HFF-Myc (cell line): ENCODE results near the gene CREB3L2.

Source experiments
- DNase-seq: peaks from one replicate; pipeline ENCODE4 v3.0.0-alpha.2; 2011; ENCODE audit warnings: low read depth; ENCODE audit errors: extremely low read depth
- H3K4me3 ChIP-seq: replicated peaks from 2 replicates; pipeline ENCODE4 v1.5.1; 2011; ENCODE audit warnings: low read depth, mild to moderate bottlenecking, control low read depth, low read length
- TF ChIP-seq, protein P1 (sequence below): IDR thresholded peaks from 2 replicates; pipeline ENCODE4 v1.5.1; 2012; ENCODE audit warnings: mild to moderate bottlenecking, low read depth, low read length, control low read depth; ENCODE audit errors: missing control alignments

Gene CREB3L2

DNA sequence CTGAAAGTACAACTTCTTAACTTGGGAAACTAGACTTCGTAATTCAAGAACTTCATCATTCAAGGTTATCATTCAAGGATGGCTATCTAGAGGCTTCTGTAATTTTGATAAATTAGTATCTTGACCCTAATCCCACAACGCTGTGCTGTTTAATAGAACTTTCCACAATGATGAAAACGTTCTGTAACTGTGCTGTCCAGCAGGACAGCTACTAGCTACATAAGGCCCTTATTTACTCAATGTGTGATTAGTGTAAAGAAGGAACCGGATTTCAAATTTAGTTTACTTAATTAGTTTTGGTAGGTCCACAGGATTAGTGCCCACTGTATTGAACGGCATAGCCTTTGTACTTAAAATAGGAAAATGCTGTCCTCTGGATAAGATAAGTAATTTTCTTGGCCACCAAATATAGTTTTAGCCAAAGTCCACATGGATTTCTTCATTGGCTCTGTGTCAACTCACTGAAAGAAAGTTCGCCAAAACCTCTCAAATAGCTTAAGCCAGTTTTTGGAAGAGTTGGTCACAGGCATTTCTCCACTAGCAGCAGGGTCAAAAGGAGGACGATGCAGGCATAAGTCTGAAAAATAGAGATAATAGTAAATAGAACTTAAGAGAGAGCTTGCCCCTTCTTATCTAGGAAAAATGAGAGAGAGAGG is 172.4 kb downstream of the CREB3L2 start:
- TF ChIP-seq, protein P1, sequence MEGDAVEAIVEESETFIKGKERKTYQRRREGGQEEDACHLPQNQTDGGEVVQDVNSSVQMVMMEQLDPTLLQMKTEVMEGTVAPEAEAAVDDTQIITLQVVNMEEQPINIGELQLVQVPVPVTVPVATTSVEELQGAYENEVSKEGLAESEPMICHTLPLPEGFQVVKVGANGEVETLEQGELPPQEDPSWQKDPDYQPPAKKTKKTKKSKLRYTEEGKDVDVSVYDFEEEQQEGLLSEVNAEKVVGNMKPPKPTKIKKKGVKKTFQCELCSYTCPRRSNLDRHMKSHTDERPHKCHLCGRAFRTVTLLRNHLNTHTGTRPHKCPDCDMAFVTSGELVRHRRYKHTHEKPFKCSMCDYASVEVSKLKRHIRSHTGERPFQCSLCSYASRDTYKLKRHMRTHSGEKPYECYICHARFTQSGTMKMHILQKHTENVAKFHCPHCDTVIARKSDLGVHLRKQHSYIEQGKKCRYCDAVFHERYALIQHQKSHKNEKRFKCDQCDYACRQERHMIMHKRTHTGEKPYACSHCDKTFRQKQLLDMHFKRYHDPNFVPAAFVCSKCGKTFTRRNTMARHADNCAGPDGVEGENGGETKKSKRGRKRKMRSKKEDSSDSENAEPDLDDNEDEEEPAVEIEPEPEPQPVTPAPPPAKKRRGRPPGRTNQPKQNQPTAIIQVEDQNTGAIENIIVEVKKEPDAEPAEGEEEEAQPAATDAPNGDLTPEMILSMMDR, result no peak
- no peak overlapping the region for H3K4me3 ChIP-seq
- DNase-seq, result no peak

DNA sequence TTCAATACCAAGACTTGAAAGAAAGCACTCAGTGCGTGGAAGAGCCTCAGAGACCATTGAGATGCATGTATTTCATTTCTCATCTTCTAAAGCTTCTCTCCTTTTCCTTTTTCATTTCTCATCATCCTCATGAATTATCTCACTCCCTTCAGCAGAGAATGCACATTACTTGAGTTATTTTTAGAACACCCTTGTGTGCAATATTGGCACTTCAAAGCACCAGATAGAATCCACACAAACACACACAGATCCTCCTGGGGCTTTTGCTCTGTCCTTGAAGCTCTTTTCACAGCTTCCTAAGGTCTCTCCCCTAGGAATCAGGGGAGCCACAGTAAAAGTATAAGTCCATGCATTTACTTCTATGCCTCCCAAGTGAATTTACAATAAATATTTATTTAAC is 173.4 kb downstream of the CREB3L2 start:
- H3K4me3 ChIP-seq, result no peak overlapping the region
- no peak for DNase-seq
- TF ChIP-seq, protein P1, result no peak

DNA sequence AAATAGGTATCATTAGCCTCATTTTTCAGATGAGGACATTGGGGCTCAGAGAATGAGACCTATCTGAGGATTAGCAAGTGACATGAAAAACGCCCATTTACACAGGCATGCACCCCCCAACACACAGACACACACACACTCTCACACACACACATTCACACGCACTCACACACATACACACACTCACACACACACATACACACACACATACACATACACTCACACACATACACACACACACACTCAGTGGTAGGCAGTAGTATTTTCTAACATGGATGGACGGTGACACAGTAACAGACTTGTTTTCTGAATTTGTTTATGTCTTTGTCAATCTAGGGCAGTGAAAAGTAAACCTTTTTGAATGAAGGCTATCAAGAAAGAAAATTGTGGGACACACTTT is 176.4 kb downstream of the CREB3L2 start:
- TF ChIP-seq, protein P1, result no peak
- DNase-seq, result no peak
- no peak overlapping the region for H3K4me3 ChIP-seq
